Measurements from ENCODE around the gene PTMA.
"Not testable (repeated sequence)": the region's sequence is repeated elsewhere in the genome, so short reads cannot be mapped to it uniquely, and the experiment has no call there.

Gene PTMA, protein sequence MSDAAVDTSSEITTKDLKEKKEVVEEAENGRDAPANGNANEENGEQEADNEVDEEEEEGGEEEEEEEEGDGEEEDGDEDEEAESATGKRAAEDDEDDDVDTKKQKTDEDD

DNA sequence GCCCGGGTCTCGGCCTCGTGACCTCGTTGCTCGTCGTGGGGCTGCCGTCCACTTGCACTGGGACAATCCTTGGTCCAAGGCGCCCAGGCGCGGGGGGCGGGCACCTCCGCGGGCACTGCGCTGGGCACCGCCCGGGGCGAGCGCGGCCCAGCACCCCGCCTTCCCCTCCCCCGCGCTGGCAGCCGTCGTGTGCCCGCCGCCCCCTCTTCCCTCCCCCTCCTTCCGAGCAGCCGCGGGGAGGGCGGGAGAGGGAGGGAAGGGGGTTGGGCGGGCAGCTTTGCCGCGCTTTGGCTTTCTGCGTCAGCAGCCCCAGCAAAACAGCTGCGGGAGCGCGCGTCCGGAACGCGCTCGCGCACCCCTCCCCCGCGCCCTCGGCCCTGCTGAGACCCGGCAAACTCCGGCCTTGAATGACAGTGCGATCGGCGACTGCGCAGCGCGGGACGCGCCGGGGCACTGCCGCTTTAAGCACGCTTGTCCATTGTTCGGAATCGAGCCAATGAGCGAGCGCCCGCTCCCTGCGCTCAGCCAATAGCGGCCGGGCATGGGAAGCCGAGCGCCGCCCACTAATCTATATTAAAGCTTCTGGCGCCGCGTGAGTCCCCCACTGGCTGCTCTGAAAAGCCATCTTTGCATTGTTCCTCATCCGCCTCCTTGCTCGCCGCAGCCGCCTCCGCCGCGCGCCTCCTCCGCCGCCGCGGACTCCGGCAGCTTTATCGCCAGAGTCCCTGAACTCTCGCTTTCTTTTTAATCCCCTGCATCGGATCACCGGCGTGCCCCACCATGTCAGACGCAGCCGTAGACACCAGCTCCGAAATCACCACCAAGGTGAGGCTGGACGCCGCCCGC lies at the start of gene PTMA:
PTMA (plus strand) TSS at position 599 of the 846 bp plus-strand sequence; CDS start at position 781, 182 bp downstream.
- DNase-seq (ENCODE audit: low read depth in 2 of 2, low spot score in 1 of 2), result peak; percentile 96 to 99

DNA sequence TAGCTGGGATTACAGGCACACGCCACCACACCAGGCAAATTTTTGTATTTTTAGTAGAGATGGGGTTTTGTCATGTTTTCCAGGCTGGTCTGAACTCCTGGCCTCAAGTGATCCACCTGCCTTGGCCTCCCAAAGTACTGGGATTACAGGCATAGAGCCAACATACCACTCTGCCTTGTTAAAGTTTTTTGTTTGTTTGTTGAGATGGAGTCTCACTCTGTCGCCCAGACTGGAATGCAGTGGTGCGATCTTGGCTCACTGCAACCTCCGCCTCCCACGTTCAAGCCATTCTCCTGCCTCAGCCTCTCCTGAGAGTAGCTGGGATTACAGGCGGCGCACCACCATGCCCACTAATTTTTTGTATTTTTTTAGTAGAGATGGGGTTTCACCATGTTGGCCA lies 48.3 kb upstream of the PTMA start:
- DNase-seq (ENCODE audit: low read depth in 2 of 2, low spot score in 1 of 2), result not testable (repeated sequence)

DNA sequence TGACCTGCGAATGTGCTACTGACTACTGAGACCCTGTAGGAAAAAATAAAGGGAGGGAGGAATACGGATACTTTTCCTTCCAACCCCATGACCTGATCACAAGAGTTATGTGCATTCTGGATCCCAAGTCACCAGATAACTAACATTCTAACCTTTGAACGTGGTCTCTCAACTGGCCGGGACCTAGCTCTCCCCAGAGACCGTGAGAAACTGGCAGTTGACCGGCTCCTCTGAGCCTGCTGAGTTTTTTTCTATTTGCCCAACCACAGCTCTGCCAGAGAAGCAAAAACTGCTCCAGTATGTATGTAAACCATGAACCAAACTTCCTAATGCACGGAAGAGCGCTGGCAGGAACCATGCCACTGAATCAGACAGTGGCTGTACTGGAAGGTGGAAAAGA lies 47.5 kb upstream of the PTMA start:
- DNase-seq (ENCODE audit: low read depth in 2 of 2, low spot score in 1 of 2), result no peak

DNA sequence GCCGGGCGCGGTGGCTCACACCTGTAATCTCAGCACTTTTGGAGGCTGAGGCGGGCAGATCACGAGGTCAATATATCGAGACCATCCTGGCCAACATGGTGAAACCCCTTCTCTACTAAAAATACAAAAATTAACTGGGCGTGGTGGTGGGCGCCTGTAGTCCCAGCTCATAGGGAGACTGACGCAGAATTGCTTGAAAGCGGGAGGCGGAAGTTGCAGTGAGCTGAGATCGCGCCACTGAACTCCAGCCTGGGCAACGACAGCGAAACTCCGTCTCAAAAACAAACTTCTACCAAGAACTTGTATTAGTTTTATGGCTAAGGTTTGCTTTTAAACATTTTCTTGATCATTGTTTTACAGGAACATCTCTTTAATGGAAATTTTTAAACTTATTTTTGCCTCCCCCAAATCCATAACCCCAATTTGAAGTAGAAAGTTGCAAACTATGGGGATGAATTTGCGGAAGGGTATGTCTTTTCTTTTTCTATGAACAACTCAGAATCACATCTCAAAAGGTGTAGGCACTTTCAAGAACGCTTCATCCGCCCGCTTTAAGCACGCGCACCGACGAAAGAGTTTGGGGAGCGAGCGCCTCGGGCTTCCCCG lies 46.8 kb upstream of the PTMA start:
- no peak for DNase-seq (ENCODE audit: low read depth in 2 of 2, low spot score in 1 of 2)

DNA sequence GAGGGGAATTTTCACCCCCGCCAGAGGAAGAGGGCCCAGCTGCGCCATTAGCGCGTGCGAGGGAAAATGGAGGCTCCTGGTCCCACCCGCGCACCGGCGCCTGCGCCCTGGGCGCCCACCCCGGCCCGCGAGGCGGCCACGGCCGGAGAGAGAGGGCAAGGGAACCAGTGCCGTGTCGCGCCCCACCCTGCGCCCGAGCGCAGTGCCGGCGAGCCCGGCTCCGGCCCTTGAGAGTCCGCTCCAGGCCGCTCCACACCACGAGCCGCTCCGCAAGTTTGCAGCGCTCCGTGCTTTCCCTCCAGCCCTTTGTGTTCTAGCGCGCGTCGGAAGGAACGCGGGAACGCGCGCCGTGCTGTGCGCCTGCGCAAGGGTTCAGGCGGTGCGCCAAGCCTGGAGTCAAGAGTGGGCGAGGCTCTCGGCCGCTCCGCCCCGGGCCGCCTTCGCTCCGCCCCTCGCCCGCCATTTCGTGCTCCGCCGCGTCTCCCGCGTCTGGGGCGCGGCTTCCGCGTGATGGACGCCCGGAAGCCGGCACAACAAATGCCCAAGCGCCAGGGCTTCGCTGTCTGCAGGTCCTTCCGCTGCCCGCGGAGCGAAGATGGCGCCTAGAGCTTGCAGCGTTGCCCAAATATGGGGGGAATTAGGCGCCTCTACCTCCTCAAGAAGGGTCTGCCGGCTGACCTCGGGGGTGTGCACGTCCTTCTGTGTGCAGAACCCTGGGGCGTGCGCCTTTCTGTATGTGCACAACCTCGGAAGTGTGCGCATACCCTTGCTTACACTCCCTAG lies 46.1 kb upstream of the PTMA start:
- peak; percentile 87 to 91 for DNase-seq (ENCODE audit: low read depth in 2 of 2, low spot score in 1 of 2)

DNA sequence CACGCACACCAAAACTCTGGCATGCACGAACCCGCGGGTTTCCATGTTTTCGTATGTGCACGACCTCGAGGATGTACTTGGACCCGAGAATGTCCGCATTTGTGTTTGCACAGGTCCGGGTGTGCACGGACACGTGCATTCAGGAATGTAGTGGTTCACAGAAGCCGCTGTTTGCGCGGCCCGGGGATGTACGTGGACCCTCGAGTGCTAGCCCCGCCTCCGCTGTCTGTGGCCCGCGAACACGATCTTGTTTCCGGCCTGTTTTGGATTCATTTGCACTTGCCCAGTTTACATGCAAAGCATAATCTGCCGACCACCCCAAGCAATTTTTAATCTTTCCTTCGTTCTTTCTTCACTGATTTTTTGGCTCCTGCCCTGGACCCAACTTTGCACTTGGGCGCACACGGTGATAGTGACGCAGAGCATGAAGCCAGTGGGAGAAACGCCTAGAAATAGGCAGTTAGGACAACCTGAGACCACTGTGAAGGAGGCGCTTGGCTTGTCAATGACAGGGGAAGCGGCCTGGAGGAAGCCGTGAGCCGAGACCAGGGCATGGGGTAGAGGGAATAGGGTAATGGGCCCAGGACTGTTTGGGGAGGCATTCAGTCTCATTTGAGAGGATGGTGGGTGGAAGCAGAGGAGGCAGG lies 45.4 kb upstream of the PTMA start:
- DNase-seq (ENCODE audit: low read depth in 2 of 2, low spot score in 1 of 2), result no peak

DNA sequence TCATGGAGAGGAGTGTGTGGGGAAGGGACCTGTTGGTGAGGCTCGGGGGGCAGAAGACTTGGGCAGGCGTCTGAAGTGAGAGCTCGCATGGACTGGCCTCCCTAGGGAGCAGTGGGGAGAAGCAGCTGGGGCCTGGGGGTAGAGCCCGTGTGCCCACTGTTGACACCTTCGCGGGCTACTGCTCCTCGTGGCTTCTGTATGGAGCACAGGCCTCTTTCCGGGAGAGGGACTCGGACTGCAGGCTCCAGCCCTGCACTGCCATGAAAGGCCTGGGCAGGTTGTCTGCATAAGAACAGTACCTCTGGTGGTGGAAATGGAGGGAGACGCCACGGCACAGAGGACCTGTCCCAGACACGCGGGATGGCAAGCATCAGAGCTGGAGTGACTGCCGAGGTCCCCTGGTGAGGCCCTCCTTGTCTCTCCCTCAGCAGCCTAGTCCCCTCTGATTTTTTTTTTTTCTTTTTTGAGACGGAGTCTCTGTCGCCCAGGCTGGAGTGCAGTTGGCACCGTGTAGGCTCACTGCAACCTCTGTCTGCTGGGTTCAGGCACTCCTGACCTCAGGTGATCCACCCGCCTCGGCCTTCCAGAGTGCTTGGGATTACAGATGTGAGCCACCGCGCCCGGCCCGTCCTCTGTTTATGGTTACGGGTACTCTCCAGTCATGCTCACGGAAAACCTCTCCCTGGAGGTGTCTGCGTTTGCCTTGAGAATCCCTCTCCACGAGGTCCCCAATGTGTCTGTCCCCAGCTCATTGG lies 44.7 kb upstream of the PTMA start:
- no peak for DNase-seq (ENCODE audit: low read depth in 2 of 2, low spot score in 1 of 2)

DNA sequence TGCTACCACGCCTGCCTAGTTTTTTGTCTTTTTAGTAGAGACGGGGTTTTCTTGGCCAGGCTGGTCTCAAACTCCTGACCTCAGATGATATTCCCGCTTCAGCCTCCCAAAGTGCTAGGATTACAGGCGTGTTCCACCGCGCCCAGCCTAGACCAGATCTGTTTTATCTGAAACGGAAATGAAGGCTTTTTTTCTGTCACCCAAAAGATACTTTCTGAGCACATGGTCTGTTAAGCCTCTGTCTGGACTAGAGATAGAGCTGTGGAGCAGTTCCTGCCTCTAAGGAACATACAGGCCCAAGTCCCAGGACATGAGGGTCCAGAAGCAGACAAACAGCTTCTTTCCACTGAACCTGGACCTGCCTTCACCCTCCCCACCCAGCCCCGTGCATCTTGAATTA lies 43.6 kb upstream of the PTMA start:
- DNase-seq (ENCODE audit: low read depth in 2 of 2, low spot score in 1 of 2), result no peak

DNA sequence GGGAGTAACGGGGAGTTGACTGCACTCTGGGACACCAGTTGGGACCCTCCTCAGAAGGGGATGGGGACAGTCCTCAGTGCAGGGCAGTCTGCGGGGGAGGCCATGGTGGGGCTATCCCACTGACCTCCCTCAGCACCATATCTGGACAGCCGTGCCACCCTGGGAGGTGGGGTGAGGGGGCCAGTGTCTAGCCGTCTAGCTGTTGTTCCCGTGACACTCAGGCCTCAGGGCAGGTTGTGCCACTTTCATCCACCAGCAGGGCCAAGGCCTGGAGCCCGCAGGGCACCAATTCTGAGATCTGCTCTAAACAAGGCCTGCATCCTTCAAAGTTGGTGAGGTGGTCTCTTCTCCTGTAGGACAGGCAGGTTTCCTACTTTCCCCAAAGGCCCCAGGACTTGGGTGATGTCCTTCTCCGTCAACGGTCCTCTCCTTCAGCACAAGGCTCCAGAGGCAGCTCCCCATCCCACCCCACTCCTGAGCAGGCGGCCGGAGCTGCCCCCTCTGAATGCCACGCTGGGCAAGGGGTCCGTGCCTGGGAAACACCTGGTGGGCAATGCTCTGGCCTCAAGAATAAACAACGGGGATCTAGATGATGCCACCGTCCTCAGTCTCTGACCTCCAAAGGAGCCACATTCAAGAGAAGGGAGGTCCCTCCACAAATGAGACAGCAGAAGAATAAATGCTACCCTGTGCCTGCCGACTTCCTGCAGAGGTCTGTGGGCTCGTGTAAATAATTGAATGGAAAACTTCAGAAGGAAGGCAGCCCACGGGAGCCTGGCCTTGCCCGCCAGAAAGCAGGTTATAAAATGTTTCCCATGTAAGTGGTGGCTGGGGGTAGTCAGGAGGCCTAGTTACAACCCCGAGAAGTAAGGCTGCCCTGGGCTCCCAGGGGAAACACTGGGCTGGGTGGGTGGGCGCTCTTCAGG lies 42.8 kb upstream of the PTMA start:
- no peak for DNase-seq (ENCODE audit: low read depth in 2 of 2, low spot score in 1 of 2)

DNA sequence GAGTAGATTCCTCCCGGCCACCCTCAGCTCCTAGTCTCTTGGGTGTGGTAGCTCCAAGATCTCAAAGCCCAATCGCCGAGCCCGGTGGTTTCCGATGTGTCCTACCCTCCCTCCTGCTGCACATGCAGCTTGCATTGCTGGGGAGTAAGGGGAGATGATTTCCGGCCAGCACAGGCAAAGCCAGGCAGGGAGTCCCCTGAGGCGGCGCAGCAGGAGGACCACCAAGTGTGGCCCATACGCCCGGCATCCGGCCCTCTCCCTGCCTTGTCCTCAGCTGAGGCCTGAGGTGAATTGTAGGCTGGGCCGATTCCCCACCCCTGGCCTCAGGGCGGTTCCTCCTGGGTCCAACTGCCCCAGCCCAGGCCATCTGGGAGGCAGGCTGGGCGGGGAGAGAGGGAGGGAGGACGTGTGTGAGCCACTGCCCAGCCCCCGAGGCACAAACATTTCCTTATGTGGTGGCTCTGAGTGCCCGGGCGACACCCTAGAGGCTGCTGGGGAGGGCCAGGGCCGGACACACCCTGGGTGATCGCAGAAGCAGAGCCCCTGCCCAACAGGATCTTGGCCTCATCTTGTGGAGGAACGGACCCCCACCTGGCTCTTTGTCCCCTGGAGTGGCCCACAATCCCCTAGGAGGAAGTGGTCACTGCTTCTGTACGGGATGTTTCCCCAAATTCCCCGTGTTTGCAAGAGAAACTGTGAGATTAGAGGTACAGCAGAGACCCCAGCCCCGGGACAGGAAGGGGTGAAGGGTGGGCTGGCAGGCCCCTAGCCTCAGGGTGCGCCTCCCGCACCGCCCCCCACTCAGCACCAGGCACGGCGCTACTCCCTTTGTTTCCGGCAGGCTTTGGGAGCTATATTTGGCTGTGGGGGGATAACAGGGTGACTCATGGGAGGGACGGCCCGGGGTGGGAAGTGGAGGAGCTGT lies 41.9 kb upstream of the PTMA start:
- no peak for DNase-seq (ENCODE audit: low read depth in 2 of 2, low spot score in 1 of 2)

DNA sequence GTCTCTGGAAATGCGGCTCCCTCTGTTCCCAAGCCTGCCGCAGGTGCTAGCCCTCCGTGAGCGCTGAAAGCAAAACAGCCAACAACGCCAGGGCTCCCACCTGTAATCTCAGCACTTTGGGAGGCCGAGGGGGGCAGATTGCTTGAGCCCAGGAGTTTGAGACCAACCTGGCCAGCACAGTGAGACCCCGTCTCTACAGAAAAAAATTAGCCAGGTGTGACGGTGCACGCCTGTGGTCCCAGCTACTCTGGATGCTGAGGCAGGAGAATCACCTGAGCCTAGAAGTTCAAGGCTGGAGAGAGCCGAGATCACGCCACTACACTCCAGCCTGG lies 41.3 kb upstream of the PTMA start:
- no peak for DNase-seq (ENCODE audit: low read depth in 2 of 2, low spot score in 1 of 2)

DNA sequence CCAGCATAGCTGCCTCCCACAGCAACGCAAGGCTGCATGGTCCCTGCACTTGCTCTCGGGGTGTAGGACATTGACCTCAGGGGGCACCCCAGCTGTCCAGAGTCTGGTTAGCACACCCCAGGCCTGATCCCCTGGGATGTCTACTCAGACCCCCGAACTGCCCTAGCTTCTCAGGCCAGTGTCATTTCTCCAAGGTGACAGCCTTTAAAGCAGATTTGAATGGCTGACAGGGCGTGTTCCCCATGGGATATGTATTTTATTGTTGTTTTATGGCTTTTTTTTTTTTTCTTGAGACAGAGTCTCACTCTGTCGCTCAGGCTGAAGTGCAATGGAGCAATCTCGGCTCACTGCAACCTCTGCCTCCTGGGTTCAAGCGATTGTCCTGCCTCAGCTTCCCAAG lies 40.8 kb upstream of the PTMA start:
- no peak for DNase-seq (ENCODE audit: low read depth in 2 of 2, low spot score in 1 of 2)

DNA sequence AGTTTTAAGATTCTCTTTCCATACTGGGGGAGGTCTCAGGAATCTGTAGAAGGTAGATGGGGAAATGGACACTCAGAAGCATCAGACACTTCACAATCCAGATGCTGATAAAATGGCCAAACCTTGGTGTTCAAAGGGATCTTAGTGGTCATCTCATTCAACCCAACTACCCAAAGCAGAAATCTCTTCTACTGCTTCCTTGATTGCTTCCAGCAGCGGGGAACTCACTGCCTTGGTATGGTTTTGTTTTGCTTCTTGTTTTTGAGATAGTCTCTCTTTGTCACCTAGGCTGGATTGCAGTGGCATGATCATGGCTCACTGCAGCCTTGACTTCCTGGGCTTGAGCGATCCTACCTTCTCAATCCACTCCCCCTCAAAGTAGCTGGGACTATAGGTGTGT lies 39.3 kb upstream of the PTMA start:
- no peak for DNase-seq (ENCODE audit: low read depth in 2 of 2, low spot score in 1 of 2)

DNA sequence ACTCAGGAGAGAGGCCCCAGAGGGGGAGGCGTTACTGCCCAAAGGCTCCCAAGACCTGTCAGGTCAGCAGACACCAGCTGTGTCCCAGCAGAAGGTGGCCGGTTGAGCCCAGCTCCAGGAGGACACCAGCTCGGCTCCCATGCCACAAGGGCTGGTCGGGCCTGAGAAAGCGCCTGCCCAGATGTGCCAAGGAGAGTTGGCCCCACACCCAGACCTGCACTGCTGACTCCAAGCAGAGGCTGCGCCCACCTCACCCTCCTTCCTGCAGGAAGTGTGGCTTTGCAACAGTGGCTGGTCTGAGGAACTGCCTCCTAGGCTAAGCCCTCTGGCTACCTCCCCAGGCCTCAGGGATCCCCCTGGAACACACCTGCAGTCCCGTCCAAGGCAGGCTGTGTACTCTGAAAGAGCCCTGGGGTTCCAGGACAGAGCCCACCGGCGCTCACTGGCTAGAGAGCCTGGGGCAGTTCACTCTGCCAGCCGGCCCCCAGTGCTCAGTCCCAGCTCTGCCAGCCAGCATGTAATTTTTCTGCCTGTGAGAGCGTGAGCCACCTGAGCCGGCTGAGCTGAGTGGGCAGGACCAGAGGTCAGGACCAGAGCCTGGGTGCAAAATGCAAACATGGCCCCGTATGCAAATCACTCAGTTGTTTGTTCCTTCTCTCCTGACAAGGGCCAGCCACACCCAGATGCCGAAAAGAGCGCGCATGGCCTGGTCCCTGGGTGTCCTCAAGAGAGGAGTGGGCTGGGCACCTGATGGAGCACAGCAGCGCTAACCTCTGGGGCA lies 36.9 kb upstream of the PTMA start:
- no peak for DNase-seq (ENCODE audit: low read depth in 2 of 2, low spot score in 1 of 2)

DNA sequence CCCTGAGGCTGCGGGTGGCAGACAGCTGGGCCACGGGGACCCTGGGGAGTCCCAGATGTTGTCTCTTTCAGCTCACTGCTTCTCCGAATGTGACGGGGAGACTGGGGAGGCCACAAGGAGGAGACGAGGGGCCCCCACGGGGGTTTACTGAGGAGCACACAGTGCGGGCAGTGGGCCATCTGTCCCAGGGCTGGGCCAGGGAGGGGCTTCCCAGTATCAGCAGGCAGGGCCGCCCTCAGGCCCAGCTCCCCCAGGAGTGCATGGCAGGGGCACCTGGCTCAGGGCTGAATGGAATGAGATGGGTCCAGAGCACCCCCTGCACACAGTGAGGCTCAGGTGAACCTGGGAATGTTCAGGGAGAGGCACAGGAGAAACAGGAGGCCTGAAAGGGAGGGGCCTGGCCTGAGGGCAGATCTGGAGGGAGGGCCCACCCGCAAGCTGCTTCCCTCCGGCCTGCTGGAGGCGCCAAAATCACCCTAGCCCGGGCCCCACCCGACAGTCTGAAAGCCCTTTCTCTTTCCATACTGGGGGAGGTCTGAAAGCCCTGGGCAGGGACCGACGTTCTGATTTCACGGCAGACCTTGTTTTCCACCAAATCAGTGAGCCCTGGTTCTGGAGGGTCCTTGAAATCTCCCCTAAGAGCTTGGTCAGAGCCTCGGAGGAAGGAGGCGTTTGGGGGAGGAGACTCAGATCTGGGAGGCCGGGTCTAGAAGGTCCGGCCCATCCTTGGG lies 35.5 kb upstream of the PTMA start:
- no peak for DNase-seq (ENCODE audit: low read depth in 2 of 2, low spot score in 1 of 2)

DNA sequence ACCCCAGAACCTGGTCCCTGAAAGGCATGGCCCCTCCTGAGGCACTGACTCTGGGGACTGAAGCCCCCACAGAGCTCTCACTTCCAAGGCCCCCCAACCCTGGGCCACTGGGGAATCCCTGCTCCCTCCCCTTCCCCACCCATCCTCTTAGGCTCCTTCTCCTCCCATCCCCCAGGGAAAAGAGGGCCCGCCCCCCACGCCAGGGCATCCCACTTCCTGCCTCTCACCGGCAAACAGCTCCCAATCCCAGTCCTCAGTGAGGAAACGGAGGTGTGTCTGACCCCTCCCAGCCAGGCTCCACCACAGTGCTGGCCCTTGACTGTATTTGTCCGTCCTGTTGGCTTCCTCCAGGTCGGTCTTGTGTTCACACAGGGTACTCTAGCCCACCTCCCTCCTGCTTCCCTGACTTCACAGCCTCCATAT lies 35.0 kb upstream of the PTMA start:
- DNase-seq (ENCODE audit: low read depth in 2 of 2, low spot score in 1 of 2), result no peak

All from stimulated activated CD8-positive, alpha-beta memory T cell treated with anti-CD3 and anti-CD28 coated beads, Interleukin-4, amount 100 ng/mL, for 1 hour (primary cell).